Stimulated activated CD4-positive, alpha-beta T cell treated with anti-CD3 and anti-CD28 coated beads, TNF-alpha, amount 100 ng/mL, for 24 hours (primary cell): Measurements from ENCODE around the gene TRPM3.

Experiments
- DNase-seq, 3 experiments: peaks; one replicate each; pipeline ENCODE4 v3.0.0-alpha.2; 2020; ENCODE audit warnings: low read depth in 3 of 3

Gene TRPM3

DNA sequence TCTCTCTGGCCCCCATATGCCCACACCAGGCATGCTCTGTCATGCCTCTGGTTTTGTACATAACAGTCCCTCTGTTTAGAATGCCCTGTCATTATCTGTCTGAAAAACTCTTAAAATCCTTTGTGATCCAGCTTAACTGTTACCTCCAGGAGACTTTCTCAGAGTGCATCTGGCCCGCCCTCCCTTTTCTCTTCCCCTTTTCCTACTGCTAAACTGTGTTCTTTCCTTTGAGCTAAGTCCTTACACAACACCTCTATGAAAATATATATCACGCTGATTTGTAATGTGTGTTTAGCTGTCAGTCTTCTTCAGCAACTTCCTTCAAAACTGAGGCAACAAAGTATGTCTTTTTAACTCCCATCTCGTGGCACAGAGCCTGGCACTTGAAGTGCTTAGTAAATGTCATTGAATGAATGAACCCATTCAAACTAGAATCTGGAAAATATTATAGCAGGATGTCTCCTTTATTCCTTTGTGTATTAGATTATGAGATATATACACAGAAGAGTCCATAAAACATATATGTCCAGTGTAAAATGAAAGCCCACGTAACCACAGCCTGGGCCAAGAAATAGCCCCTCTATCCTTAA lies 540.7 kb downstream of the TRPM3 start:
- no peak for DNase-seq

DNA sequence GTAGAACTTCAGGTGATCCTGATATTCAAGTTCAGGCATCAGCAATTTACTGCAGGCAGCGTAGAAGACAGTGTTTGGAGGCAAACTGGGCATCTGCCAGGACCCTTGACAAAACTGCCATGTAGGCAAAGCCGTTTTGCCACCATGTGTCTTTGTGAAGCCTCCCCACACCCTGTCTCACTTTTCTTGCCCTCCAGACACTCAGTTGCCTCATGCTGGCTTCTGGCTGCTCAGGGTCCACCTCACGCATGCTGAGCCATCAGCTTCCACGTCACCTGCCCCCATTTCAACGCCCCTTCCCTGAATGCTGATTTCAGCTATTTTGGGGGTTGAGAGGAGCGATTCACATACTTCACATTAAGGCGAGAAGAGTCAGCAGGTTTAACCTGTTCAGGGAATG lies 541.7 kb downstream of the TRPM3 start:
- no peak for DNase-seq

DNA sequence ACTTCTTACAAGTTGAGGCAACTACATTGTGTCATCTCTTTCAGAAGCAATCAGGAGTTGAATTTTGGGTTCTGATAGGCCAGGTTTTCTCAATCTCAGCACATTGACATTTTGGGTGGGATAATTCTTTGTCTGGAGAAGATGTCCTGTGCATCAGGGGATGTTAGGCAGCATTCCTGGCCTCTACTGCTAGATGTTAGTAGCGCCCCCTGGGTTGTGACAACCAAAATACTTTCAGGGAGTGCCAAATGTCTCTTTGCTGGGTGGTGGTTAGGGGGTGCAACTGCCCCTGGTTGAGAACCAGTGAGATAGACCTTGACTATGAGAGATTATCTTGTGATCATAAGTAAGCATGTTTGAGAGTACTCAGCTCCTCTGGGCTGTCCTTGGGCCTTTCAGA lies 542.7 kb downstream of the TRPM3 start:
- no peak for DNase-seq

DNA sequence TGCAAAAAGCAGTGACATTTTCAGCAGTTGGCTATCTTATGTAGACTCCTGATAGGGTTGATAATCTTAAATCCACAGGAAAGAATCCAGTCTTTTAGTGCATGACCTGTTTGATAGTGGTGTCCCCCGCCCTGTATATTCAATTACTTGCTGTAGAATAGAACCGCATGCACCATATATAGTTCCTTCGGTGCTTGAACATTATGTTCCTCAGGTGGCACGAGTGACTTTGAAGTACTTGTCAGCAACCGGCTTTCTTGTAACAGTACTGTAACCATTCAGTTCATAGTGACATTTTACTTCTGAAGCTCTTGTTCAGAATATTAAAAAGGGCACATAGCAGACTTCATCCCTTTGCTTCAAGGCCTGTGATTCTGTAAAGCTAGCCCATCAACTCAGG lies 543.8 kb downstream of the TRPM3 start:
- DNase-seq, result no peak

DNA sequence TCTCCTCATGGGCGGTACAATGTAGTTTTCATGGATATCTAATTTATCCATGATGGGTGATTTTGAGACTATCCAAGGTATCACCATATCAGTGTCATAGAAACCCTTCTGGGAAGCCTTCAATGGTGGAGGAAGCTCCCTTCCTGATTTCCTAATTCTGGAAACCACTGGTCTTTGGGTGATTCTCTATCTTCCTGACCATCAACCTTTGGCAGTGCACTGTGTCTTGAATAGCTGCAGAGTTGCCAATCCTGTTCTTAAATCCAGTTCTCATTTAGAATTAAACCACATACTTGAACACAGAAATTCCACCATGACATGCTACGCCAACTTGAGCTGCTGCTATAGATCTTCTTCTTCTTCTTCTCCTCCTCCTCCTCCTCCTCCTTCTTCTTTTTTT lies 545.3 kb downstream of the TRPM3 start:
- no peak for DNase-seq

DNA sequence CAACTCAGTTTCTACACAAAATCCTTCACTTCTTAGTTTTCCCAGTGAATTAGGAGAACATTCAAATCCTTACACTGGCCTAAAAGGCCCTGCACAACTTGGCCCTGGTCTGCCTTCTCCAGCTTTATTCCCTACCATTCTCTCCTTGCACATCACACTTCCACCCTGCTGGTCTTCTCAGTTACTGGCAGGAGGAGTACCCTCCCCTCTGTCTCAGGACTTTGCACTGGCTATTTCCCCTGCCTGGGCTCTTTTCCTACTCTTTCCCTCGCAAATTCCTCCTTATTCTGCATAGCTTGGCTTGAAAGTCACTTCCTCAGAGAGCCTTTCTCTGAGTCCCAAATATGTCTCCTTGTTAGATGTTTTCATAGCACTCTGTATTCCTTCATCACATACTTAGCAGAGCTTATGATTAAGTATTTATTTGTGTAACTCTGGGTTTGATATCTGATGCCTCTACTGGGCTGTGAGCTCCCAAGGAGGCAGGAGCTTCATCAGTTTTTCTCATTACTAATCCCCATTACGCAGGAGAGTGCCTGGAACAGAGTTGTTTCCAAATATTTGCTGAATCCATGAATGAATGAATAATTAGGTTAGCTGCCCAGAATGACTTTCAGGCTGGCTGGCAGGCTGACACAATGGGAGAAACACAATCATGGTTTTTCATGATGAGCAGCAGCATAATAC lies 547.1 kb downstream of the TRPM3 start:
- no peak for DNase-seq

DNA sequence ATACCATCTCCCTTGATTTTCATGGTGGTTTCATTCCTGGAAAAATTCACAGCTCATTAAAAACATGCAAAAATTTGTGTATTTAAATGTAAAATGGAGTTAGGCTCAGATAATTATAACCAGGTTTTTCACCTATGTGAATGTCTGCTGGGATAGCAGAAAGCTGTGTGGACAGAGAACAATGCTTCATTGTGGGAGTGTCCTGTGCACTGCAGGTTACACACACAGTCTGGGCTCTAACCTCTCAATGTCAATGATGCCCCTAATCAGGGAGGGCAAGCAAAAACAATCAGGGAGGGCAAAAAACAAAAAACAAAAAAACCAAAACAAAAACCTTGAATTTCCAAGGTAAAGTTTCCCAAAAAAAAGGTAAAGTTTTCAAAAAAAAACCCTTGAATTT lies 548.1 kb downstream of the TRPM3 start:
- no peak for DNase-seq

DNA sequence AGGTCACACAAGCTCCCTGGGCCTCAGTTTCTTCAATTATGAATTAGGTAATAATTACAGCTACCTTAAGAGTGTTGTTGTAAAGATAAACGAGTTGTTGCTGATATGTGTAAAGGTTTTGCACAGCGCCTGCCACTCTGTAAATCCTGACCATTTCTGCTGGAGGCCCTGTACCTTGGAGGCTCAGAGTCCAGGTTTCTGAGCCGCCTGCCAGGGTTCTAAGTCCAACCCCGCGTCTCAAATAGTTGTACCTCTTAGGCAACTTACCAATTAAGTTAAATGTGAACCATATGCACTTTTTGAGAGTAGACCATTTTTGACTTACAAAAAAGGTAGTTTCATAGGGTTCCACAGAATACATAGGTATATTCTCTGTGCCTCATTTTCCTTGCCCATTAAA lies 550.2 kb downstream of the TRPM3 start:
- no peak for DNase-seq

DNA sequence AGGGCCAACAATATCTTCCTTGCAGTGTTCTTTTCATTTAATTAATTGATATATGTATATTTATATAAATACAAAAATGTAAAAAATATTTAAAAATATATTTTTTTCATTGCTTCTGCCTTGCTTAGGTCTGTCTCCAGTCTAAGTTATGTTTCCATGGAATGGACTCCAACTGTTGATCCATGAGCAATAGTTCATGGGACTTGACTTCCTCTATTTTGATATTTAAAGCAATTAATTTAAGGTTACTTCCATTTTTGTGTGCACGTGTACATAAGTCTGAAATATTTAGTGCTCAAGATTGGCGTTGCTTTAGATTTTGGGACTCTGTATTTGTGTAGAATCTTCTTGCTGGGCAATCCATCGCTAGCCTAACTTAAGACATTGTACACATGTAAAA lies 551.6 kb downstream of the TRPM3 start:
- DNase-seq, result no peak

DNA sequence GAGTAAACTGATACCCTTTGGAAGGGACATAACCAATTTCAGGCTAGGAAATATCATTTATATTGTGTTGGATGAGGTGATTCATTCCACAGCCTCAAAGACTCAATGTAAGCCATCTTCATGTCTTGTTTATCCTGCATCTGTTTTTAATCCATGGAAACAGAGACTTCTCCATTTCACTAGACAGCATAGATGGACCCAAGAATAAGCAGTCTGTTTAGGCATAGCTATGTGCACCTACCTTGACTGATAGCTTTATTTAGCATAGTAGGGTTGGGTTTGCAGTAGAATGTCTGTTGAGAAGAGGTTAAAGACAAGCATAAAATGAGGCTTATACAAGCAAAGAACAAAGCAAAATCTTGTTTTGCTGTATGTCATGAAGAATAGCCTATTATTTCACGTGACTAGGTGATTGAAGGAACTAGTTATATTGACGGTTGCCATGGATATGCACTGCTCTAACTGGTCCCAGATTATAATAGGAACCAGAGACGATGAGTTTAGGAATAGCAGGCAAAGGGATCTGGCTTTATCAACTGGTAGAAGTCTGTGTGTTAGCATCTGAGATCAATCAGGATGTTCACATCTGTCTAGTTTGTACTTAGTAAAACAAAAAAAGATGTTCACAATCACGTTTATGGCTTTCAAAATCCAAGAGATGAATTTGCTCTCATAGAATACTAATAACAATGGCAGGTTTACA lies 552.2 kb downstream of the TRPM3 start:
- no peak for DNase-seq

DNA sequence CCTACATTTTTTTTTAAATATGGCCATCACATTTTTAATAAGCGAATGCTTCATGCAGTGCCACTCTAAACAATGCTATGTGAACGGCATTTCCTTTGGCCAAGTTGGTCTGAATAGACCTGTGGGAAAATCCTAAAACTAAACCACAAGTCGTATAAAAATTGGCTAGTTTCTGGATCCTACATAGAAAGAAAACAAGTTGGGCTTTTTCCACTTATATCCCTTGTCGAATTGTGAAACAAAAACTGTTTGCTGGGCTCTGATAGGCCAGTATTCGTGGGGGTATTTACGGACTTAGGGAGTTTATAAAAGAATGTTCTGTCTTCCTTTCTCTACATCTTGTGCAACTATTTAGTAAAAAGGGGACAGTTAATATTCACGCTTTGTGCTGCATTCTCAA lies 553.9 kb downstream of the TRPM3 start:
- no peak for DNase-seq

DNA sequence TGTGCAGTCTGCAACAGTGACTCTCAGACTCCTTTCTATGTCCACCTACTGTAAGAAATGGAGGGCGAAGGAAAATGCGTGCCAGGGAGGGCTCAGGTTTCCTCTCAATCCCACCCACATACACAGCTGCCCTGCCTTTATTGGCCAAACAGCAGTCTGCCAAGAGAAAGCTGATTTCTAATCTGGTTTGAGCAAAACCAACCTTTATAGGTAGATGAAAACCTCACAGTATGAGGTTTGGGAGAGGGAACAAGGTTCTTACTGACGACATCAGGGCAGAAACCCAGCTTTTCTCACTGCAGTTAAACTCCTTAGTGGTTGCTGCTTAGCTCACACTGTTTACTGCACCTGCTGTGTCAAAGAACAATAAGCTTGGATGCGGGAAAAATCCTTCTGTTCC lies 554.7 kb downstream of the TRPM3 start:
- no peak for DNase-seq

DNA sequence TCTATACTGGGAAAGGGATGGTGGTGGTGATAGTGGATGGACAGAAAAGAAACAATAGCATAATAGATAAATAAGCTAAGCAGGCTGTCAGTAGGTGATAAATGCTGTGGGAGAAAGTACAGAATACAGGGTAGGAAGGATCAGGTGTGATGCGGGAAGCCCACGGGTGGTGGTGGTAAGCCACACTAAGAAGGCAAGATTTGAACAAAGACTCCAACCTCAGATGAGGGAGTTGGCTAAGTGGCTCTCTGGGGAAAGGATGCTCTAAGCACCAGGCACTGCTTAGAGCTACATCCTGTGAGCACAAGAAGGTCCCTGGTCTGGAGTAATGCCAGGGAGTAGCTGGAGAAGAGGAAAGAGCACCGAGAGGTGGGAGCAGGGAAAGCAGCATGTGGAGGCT lies 555.4 kb downstream of the TRPM3 start:
- DNase-seq, result no peak

DNA sequence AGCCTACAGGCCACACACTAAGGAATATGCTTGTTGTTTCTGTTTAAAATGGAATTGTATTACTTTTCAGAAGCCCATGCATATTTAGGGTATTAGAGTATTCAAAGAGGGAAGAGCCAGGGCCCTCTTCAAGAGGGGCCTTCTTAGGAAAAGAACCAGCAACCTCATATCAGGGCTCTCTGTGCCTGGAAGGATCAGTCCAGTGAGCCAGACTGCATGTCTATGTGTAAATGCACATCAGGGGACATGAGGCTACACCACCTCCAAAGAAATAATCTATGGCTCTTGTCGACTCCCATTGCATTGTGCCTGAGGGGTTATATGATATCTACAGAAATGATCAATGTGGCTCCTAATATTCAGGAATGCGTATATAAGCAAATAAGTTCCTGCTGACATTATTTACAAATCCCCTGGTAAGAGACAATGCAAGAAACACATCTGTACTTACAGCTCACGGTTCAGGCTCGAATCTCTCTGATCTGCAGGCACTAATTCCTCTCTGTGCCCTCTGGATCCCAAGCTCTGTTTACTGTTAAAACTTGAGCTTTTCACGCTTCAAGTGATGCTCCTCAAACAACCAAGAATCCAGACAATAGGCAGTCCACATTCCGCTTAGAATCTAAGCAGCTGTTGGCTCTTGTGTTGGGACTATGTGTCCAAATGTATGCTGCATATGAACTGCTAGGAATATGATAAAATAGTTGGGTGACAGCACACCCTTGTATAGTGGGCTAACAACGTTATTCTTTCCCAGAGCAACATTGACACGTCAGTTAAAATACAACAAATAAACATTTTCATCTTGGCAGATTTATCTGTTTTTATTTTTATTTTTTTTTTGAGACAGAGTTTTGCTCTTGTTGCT lies 556.7 kb downstream of the TRPM3 start:
- DNase-seq, result no peak

DNA sequence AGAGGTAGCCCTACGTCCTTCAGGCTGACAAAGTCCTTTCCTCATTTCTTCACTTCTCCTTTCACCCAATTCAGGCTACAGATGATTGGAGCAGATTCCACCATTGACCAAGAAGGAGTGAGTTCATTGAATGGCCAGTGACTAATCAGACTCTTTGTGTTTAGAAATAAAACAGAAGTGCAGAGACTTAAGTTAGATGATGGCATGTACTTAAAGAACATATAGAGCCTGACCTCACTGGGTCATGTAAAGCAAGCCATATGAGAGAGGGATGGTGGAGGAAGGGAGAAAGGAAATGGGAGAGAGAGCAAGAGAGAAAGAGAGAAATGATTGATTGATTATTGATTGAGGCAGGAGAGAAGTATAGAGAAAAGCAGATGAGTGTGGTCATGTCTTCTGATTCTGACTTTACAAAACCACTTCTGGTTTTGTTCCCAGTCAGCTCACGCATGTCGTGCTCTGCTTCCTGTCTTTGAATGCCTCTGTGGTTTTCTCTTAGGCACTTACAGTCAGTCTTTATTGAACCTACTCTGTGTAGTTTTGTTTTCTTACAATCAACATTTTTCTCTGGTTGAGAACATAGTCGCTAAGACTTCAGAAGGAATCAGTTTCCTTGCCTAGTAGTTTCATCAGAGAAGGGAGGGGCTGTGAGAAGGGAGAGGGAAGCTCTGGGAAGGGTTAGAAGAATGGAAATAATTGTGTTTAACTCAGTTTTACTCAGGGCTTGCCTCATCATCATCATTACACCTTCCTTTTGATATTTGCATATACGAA lies 557.8 kb downstream of the TRPM3 start:
- peak; percentile 9 to 43 (median 12) for DNase-seq

DNA sequence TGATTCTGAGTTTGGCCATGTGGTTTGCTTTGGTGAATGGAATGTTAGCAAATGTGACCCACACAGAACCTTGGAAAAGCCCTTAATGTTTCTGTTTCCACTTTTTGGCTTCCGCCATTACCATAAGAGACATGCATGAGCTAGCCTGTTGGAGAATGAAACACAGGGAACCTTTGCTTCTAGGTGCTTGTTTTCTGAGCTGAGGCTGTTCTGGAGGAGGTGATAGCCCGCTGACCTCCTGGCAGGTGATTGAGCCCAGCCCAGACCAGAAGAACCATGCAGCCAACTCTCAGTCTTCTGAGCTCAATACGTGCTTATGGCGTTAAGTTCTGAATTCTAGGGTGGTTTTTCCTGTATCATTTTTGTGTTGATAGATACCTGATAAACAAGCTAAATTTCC lies 558.4 kb downstream of the TRPM3 start:
- DNase-seq, result no peak

DNA sequence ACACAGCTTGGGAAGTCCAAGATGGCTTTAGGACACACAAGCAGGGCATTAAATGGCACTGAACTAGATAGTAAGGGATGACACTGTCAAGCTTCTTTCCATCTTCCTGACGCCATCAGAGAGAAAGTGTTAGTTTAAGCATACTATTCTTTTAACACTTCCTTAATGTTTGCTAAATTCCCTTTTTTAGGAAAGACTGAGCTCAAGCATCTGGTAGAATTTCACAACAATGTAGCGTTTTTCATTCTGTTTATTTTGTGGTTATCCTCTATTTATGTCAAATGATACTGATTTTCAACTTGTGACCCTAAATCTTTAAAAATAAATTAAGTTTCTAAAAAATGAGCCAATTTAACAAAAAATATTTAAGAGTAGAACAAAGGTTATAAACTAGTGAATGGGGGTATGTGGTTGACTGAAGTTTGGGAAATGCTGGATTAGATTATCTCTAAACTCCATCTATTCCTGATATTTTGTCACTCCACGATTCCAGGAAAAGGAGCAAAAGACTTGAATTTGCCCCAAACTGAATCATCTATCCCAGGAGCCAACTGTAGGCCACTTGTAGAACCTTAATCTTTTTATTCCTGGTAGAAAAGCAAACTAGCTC lies 559.5 kb downstream of the TRPM3 start:
- no peak for DNase-seq

DNA sequence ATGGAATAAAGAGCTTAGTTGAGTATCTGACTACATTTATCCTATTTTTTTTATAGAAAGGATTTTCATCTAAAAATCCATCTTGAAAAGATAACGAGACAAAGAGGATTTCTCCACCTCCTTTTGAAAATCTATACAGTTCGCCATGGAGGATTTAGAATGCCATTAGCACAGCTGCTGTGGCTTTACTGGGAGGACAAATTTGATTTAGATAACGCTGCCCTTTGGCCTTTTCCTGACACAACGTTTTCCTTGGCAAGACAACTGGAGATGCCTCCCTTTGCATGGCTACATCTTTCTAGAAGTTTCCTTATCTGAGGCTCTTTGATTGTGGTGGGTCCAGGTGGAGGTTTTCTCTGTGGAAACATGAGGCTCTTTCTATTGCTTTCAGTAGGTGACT lies 560.3 kb downstream of the TRPM3 start:
- DNase-seq, result no peak

DNA sequence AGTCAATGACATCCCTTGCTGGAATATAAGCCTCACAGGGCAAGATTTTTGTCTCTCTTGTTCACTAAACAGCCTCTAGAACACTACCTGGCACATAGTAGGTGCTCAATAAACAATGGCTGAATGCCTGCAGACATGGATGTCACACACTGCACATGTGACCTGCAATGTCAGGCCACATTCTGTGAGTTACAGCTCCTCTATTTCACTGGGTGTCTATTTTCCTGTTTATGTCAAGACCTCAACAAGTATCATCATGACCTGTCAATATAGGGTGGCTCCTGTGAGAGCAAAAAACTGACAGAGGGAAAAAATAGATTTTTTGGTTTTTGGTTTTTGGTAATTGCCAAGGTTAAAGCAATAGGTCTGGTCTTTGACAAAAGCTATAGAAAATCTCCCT lies 562.3 kb downstream of the TRPM3 start:
- DNase-seq, result no peak

DNA sequence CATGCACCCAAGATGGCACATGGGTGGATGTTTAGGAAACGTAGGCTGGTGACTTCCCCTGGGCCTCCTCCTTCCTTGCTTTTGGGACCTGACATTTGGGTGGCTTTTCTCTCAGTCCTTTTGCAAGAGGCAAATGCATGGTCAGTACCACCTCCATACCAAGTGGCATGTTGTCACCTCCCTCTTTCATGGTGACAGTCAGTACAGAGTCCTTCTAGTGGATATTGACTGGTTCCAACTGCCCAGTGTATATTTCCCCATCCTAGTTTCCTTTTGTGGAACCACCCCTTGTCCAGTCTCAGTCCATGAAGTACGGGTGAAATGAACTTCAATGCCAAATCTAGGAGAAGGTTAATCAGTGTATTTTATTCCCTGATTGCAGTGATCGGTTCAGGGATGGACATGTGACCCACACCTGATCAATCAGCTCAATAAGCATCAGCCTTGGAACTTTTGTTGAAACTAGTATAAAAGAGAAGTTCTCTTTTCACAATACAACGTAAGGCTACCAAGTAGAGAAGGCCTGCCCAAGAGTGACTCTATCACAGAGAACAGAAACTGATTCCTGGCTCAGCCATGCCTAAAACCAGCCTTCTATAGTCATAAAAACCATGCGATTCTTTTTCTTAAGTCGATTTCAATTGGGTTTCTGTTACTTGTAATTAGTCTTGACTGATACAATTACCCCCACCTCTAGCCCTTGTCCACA lies 563.6 kb downstream of the TRPM3 start:
- DNase-seq, result no peak

DNA sequence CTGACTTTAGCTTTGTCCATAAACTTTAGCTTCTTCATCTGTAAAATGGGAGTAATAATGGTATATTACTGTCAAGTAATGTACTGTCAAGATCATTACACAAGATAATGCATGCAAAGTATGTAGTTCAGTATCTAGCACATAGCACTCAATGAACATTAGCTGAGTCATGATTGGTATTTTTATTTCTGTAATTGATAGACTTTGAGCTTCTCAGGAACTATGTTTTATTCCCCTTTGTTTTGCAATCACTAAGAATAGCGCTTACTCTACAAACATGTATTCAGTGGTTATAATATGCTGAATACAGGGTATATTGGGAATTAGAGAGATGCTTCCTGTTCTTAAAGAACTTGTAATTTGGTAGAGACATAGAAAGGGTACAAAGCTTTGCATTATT lies 564.6 kb downstream of the TRPM3 start:
- DNase-seq, result no peak
